ENCODE data around the gene PSME3. TPM values are rescaled to one million over a fixed set of nuclear protein-coding genes. Genes with fewer than 3 reads are reported as not detected.
A peak's percentile ranks its signal among the peaks of the same experiment; 100 is the strongest.

The PSME3 gene
- total and polyA plus RNA-seq, 10 donors = 19.1 to 96.4 (median 73.7) TPM

DNA sequence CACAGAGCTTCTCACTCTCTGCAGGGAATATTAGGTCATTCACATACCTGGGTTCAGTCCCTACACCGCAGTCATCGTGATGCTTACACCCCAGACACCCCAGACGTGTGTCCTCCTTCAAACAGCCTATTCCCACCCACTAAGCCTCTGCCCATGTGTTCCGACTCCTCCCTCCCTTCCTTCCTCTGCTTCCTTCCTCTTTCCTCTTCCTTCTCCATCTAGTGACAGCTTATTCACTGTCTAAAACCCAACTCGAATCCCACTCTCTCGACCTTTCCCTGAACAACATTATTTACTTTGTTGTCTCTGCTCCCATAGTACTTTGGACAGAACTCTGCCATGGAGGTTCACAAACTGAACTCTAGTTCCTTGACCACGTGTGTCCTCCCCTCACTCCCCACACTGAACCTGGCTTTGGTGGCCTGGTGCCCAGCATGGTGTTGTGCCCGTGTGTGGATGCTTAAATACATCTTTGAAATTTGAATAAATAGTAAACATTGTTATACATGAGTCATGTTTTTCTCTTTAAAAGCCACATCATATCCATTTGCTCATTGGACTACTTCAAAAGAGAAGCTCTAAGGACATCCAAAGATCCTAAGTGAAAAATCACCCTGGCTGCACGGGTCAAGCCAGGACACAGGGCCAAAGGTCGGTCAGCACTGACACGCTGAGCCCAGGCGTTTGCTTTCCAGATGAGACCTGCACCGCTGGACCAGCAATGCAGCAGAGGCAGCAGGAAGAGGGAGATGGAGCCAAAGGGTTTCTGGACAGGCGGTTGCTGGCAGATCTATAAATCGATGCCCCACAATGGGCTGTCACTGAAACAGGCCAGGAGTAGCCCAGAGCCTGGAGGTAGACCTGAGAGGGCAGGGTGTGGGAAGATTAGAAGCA, 53.3 kb downstream of the PSME3 start:
- 46 to 55% (median 51%) methylated on average over 15 of the region's 15 CpGs for WGBS, 5 donors
- no peak for DNase-seq
- TF ChIP-seq CTCF (IDR thresholded peaks at IDR 0.05 in 8 of 11, conservative IDR thresholded peaks at IDR 0.05 in 3 of 11) = no peak
- TF ChIP-seq POLR2A (IDR thresholded peaks at IDR 0.05) = no peak
- TF ChIP-seq POLR2AphosphoS5 (IDR thresholded peaks at IDR 0.05) = peak in 1 of 3 donors; percentile 20

GRCh38 chr17:42889809-42890208, 56.6 kb downstream of the PSME3 start:
- Histone ChIP-seq H3K27ac (no peak overlapping the region), H3K4me1 (peaks cover 0 to 55% (median 22%) of the 10 kb centered on the region in 6 donors), H3K27me3 (replicated peaks in 1 of 7) (no peaks in the 10 kb centered on the region), H3K9me3 (no peaks in the 10 kb centered on the region), H3K36me3 (no peaks in the 10 kb centered on the region), H3K4me3 (no peak overlapping the region)
- intact Hi-C loops (cut with DNase I; ENCODE audit: low total_unique reads) = no loop called here
- TF ChIP-seq POLR2AphosphoS5 (IDR thresholded peaks at IDR 0.05) (no peak), POLR2A (IDR thresholded peaks at IDR 0.05) (no peak), CTCF (IDR thresholded peaks at IDR 0.05 in 8 of 11, conservative IDR thresholded peaks at IDR 0.05 in 3 of 11) (no peak)
- WGBS, 5 donors = 88 to 95% (median 94%) methylated on average over 7 of the region's 7 CpGs
- no peak for DNase-seq

More for the DNA sequence above, 53.3 kb downstream of the PSME3 start:
- intact Hi-C loops (cut with DNase I; ENCODE audit: low total_unique reads) = no loop called here
- peak overlapping the region in 2 of 8 donors; percentile 3 to 28 for H3K4me3 ChIP-seq
- H3K4me1 ChIP-seq = peaks cover 0 to 25% (median 6%) of the 10 kb centered on the region in 6 donors
- H3K27me3 ChIP-seq (replicated peaks in 1 of 7) = no peaks in the 10 kb centered on the region
- no peaks in the 10 kb centered on the region for H3K36me3 ChIP-seq
- H3K27ac ChIP-seq = peak overlapping the region in 4 of 8 donors; percentile 17 to 76 (median 62)
- no peaks in the 10 kb centered on the region for H3K9me3 ChIP-seq

- Histone ChIP-seq H3K27me3 (replicated peaks in 1 of 7) (no peaks in the 10 kb centered on the region), H3K4me3 (no peak overlapping the region), H3K27ac (peak overlapping the region in 4 of 8 donors; percentile 13 to 82 (median 22)), H3K9me3 (no peaks in the 10 kb centered on the region), H3K4me1 (peaks cover 0 to 45% (median 17%) of the 10 kb centered on the region in 6 donors), H3K36me3 (no peaks in the 10 kb centered on the region)
- WGBS, 5 donors = 55 to 70% (median 68%) methylated on average over 10 of the region's 10 CpGs
- intact Hi-C loops (cut with DNase I; ENCODE audit: low total_unique reads) = no loop called here
- TF ChIP-seq POLR2AphosphoS5 (IDR thresholded peaks at IDR 0.05) (no peak), CTCF (IDR thresholded peaks at IDR 0.05 in 8 of 11, conservative IDR thresholded peaks at IDR 0.05 in 3 of 11) (no peak), POLR2A (IDR thresholded peaks at IDR 0.05) (no peak)
- no peak for DNase-seq
Measured at GRCh38 chr17:42891539-42892152, 58.4 kb downstream of the PSME3 start.

GRCh38 chr17:42893359-42893758, 60.2 kb downstream of the PSME3 start:
- peaks cover 0 to 38% (median 15%) of the 10 kb centered on the region in 6 donors for H3K4me1 ChIP-seq
- no peaks in the 10 kb centered on the region for H3K27me3 ChIP-seq (replicated peaks in 1 of 7)
- H3K36me3 ChIP-seq = no peaks in the 10 kb centered on the region
- H3K4me3 ChIP-seq = peak overlapping the region in 1 of 8 donors; percentile 36
- H3K27ac ChIP-seq = peak overlapping the region in 6 of 8 donors; percentile 39 to 82 (median 52)
- WGBS, 5 donors = 3 to 6% (median 5%) methylated on average over 4 of the region's 4 CpGs
- DNase-seq = no peak
- TF ChIP-seq CTCF (IDR thresholded peaks at IDR 0.05 in 8 of 11, conservative IDR thresholded peaks at IDR 0.05 in 3 of 11) (no peak), POLR2A (IDR thresholded peaks at IDR 0.05) (no peak), POLR2AphosphoS5 (IDR thresholded peaks at IDR 0.05) (no peak)
- intact Hi-C loops (cut with DNase I; ENCODE audit: low total_unique reads) = no loop called here
- H3K9me3 ChIP-seq = no peaks in the 10 kb centered on the region
